GM18517 (cell line): Measurements from ENCODE around the gene CDK4.
"Not testable (repeated sequence)": the region's sequence is repeated elsewhere in the genome, so short reads cannot be mapped to it uniquely, and the experiment has no call there.

Source experiments
- ATAC-seq: cut with Tn5 transposase; IDR thresholded peaks from one replicate; pipeline ENCODE4 v1.9.1; 2021; ENCODE audit warnings: mild to moderate bottlenecking, moderate library complexity; ENCODE audit not compliant: unreplicated experiment

CDK4 gene

GRCh38 chr12:57751788-57752667 lies at the start of gene CDK4:
CDK4 (minus strand) TSS chr12:57752310; CDS start chr12:57751717, 593 bp downstream.
- peak; percentile 77 for ATAC-seq

- no peak for ATAC-seq
These were observed 48.9 kb upstream of the CDK4 start for GRCh38 chr12:57800965-57801364.

- ATAC-seq: no peak
These were observed 45.8 kb upstream of the CDK4 start for GRCh38 chr12:57797933-57798332.

GRCh38 chr12:57796996-57797395 lies 44.9 kb upstream of the CDK4 start:
- ATAC-seq: no peak

GRCh38 chr12:57795354-57795753 lies 43.2 kb upstream of the CDK4 start:
- ATAC-seq: no peak

- no peak for ATAC-seq
These were observed 41.8 kb upstream of the CDK4 start for GRCh38 chr12:57793920-57794319.

GRCh38 chr12:57783861-57784260 lies 31.8 kb upstream of the CDK4 start:
- no peak for ATAC-seq

- no peak for ATAC-seq
These were observed 31.3 kb upstream of the CDK4 start for GRCh38 chr12:57783466-57783801.

GRCh38 chr12:57782608-57783465 lies 30.7 kb upstream of the CDK4 start, which contains the start of gene TSFM:
TSFM (plus strand) TSS chr12:57782787; CDS start chr12:57782802, 15 bp downstream.
- ATAC-seq: peak; percentile 89

- ATAC-seq: no peak
These were observed 30.1 kb upstream of the CDK4 start for GRCh38 chr12:57782243-57782607.

- ATAC-seq: no peak
These were observed 29.7 kb upstream of the CDK4 start for GRCh38 chr12:57781801-57782200.

GRCh38 chr12:57781244-57781643 lies 29.1 kb upstream of the CDK4 start:
- ATAC-seq: no peak

- ATAC-seq: no peak
These were observed 28.3 kb upstream of the CDK4 start for GRCh38 chr12:57780284-57780897.

GRCh38 chr12:57779736-57780135 lies 27.6 kb upstream of the CDK4 start:
- ATAC-seq: no peak

- ATAC-seq: no peak
These were observed 25.8 kb upstream of the CDK4 start for GRCh38 chr12:57777911-57778310.

GRCh38 chr12:57777367-57777766 lies 25.3 kb upstream of the CDK4 start:
- ATAC-seq: no peak

GRCh38 chr12:57776247-57776587 lies 24.1 kb upstream of the CDK4 start:
- ATAC-seq: no peak

GRCh38 chr12:57775563-57776246 lies 23.6 kb upstream of the CDK4 start:
- ATAC-seq: no peak

GRCh38 chr12:57775044-57775443 lies 22.9 kb upstream of the CDK4 start:
- ATAC-seq: no peak

GRCh38 chr12:57774634-57775033 lies 22.5 kb upstream of the CDK4 start:
- ATAC-seq: not testable (repeated sequence)
